Adipocyte (in vitro differentiated cells): ENCODE results near the gene FAM181B.

ENCODE experiments used
- DNase-seq: peaks from one replicate; pipeline ENCODE4 v3.0.0-alpha.2; 2015; ENCODE audit warnings: low read depth
- H3K27me3 ChIP-seq: replicated peaks from 2 replicates; pipeline ENCODE4 v1.7.0; 2013; ENCODE audit warnings: mild to moderate bottlenecking, low read length, moderate library complexity; ENCODE audit not compliant: control insufficient read depth, insufficient read depth
- H3K36me3 ChIP-seq: 2 replicates; pipeline ENCODE4 v1.7.0; 2013; ENCODE audit warnings: low read length, mild to moderate bottlenecking, moderate library complexity; ENCODE audit not compliant: control insufficient read depth, insufficient read depth, severe bottlenecking
- H3K4me1 ChIP-seq: 2 replicates; pipeline ENCODE4 v1.7.0; 2013; ENCODE audit warnings: mild to moderate bottlenecking, low read length, moderate library complexity; ENCODE audit not compliant: control insufficient read depth, insufficient read depth
- H3K4me3 ChIP-seq: 2 replicates; pipeline ENCODE4 v1.7.0; 2013; ENCODE audit warnings: mild to moderate bottlenecking, low read length, moderate library complexity
- H3K9ac ChIP-seq: 2 replicates; pipeline ENCODE4 v1.7.0; 2013; ENCODE audit warnings: mild to moderate bottlenecking, low read length, moderate library complexity
- H3K9me3 ChIP-seq: 2 replicates; pipeline ENCODE4 v1.7.0; 2013; ENCODE audit warnings: mild to moderate bottlenecking, low read length, moderate library complexity; ENCODE audit not compliant: control insufficient read depth

The FAM181B gene, protein sequence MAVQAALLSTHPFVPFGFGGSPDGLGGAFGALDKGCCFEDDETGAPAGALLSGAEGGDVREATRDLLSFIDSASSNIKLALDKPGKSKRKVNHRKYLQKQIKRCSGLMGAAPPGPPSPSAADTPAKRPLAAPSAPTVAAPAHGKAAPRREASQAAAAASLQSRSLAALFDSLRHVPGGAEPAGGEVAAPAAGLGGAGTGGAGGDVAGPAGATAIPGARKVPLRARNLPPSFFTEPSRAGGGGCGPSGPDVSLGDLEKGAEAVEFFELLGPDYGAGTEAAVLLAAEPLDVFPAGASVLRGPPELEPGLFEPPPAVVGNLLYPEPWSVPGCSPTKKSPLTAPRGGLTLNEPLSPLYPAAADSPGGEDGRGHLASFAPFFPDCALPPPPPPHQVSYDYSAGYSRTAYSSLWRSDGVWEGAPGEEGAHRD

DNA sequence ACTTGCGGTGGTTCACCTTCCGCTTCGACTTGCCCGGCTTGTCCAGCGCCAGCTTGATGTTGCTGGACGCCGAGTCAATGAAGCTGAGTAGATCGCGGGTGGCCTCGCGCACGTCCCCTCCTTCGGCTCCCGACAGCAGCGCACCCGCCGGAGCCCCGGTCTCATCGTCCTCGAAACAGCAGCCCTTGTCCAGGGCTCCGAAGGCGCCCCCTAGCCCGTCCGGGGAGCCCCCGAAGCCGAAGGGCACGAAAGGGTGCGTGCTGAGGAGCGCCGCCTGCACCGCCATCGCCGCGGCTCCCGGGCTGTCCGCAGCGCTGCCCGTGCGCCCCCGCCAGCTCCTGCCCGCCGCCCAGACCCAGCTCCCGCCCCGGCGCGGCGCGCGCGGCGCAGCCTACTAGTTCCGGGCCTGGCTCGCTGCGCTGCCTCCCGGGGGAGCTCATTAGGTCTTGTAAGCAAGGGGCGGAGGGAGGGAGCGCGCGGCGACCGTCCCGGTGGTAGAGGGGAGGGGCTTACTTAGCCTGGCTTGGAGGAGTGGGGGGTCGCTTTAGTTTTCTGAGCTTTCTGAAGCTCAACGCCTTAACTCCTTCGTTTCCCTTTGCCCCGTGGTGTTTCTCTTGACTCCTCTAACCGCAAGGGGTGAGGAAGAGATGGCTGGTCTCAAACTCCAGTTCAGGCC lies at the start of gene FAM181B:
FAM181B (minus strand) TSS at position 421 of the 676 bp plus-strand sequence; CDS start at position 286, 135 bp downstream.
- Histone ChIP-seq H3K4me3 (peak within 1 kb of the TSS; percentile 79), H3K9ac (peak within 1 kb of the TSS; percentile 47), H3K27me3 (peaks cover 51% of the 10 kb centered on the region), H3K9me3 (peaks cover 4% of the 10 kb centered on the region), H3K36me3 (no peaks in the 10 kb centered on the region), H3K4me1 (peaks cover 7% of the 10 kb centered on the region)
- peak; percentile 38 for DNase-seq

- Histone ChIP-seq H3K9ac (no peak overlapping the region), H3K27me3 (no peaks in the 10 kb centered on the region)
Observed at GRCh38 chr11:82782825-82783374, 49.2 kb upstream of the FAM181B start.

GRCh38 chr11:82778776-82779175 lies 45.1 kb upstream of the FAM181B start:
- Histone ChIP-seq H3K9me3 (peaks cover 21% of the 10 kb centered on the region), H3K36me3 (no peaks in the 10 kb centered on the region), H3K27me3 (no peaks in the 10 kb centered on the region), H3K9ac (no peak overlapping the region), H3K4me1 (no peaks in the 10 kb centered on the region), H3K4me3 (no peak overlapping the region)
- no peak for DNase-seq

More at GRCh38 chr11:82782825-82783374, 49.2 kb upstream of the FAM181B start:
- H3K4me1 ChIP-seq: no peaks in the 10 kb centered on the region
- no peak for DNase-seq
- peaks cover 7% of the 10 kb centered on the region for H3K9me3 ChIP-seq
- no peak overlapping the region for H3K4me3 ChIP-seq
- no peaks in the 10 kb centered on the region for H3K36me3 ChIP-seq

- H3K36me3 ChIP-seq: no peaks in the 10 kb centered on the region
- no peak for DNase-seq
- H3K27me3 ChIP-seq: no peaks in the 10 kb centered on the region
- no peaks in the 10 kb centered on the region for H3K4me1 ChIP-seq
- no peak overlapping the region for H3K9ac ChIP-seq
- H3K9me3 ChIP-seq: peaks cover 14% of the 10 kb centered on the region
- no peak overlapping the region for H3K4me3 ChIP-seq
Observed at GRCh38 chr11:82776377-82776776, 42.7 kb upstream of the FAM181B start.

GRCh38 chr11:82775736-82776346 lies 42.2 kb upstream of the FAM181B start:
- Histone ChIP-seq H3K4me1 (no peaks in the 10 kb centered on the region), H3K9ac (no peak overlapping the region), H3K36me3 (no peaks in the 10 kb centered on the region), H3K27me3 (no peaks in the 10 kb centered on the region), H3K9me3 (peaks cover 14% of the 10 kb centered on the region), H3K4me3 (no peak overlapping the region)
- peak; percentile 20 for DNase-seq

- no peak for DNase-seq
- Histone ChIP-seq H3K27me3 (no peaks in the 10 kb centered on the region), H3K9ac (no peak overlapping the region), H3K36me3 (no peaks in the 10 kb centered on the region), H3K4me1 (no peaks in the 10 kb centered on the region), H3K4me3 (no peak overlapping the region), H3K9me3 (peaks cover 14% of the 10 kb centered on the region)
Observed at GRCh38 chr11:82775218-82775617, 41.6 kb upstream of the FAM181B start.

DNA sequence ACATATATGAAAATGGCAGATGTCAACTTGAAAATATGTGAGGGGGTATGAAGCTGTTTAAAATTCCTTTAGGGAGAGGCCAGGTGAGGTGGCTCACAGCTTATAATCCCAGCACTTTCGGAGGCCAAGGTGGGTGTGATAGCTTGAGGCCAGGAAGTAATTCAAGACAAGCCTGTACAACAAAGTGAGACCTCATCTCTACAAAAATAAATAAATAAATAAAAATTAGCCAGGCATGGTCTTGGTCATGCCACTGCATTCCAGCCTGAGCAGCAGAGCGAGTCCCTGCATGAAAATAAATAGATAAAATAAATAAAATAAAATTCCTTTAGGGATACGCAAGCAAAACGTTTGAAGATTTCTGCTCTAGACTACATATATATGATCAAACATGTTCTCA lies 38.1 kb upstream of the FAM181B start:
- Histone ChIP-seq H3K4me1 (no peaks in the 10 kb centered on the region), H3K27me3 (peaks cover 3% of the 10 kb centered on the region), H3K4me3 (no peak overlapping the region), H3K36me3 (no peaks in the 10 kb centered on the region), H3K9ac (no peak overlapping the region), H3K9me3 (peaks cover 12% of the 10 kb centered on the region)
- no peak for DNase-seq

DNA sequence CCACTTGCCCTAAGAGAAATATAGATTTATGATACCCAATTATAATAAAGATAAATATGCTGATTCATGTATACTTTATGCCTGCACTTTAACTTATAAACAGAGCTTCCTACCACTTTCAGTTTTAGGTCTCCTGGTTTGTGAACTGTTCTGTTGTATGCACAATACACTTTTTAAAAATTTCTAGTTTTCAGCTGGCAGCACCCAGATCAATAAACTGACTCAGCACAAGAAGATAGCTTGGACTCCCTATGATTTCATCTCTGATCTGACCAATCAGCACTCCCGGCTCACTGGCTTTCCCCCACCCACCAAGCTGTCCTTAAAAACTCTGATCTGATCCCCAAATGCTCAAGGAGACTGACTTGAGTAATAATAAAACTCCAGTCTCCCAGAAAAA lies 33.5 kb upstream of the FAM181B start:
- Histone ChIP-seq H3K27me3 (peaks cover 3% of the 10 kb centered on the region), H3K4me1 (no peaks in the 10 kb centered on the region), H3K9me3 (no peaks in the 10 kb centered on the region), H3K36me3 (no peaks in the 10 kb centered on the region), H3K9ac (no peak overlapping the region), H3K4me3 (no peak overlapping the region)
- no peak for DNase-seq

DNA sequence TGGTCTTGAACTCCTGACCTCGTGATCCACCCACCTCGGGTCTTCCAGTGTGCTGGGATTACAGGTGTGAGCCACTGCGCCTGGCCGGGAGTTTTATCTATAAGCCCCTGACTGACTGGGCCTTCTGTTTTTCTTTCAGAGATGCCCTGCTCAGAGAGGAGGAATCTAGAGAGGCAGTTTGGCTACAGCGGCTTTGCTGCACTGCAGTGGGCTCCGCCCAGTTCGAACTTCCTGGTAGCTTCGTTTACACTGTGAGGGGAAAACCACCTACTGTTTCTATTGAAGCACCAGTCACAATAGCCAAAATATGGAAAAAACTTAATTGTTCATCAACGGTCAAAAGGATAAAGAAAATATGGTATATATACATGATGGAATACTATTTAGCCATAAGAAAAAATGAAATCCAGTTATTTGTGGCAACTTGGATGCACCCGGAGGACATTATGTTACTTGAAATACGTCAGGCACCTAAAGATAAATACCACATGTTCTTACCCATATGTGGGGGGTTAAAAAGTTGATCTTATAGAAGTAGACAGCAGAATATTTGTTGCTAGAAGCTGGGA lies 31.9 kb upstream of the FAM181B start:
- DNase-seq: no peak
- H3K27me3 ChIP-seq: peaks cover 3% of the 10 kb centered on the region
- H3K4me1 ChIP-seq: no peaks in the 10 kb centered on the region

GRCh38 chr11:82763167-82763566 lies 29.5 kb upstream of the FAM181B start:
- H3K4me3 ChIP-seq: no peak overlapping the region
- H3K9ac ChIP-seq: no peak overlapping the region
- no peaks in the 10 kb centered on the region for H3K9me3 ChIP-seq
- peaks cover 10% of the 10 kb centered on the region for H3K27me3 ChIP-seq
- H3K4me1 ChIP-seq: no peaks in the 10 kb centered on the region
- DNase-seq: no peak
- no peaks in the 10 kb centered on the region for H3K36me3 ChIP-seq

More for the DNA sequence above, 31.9 kb upstream of the FAM181B start:
- no peaks in the 10 kb centered on the region for H3K36me3 ChIP-seq
- no peak overlapping the region for H3K4me3 ChIP-seq
- no peaks in the 10 kb centered on the region for H3K9me3 ChIP-seq
- H3K9ac ChIP-seq: no peak overlapping the region

DNA sequence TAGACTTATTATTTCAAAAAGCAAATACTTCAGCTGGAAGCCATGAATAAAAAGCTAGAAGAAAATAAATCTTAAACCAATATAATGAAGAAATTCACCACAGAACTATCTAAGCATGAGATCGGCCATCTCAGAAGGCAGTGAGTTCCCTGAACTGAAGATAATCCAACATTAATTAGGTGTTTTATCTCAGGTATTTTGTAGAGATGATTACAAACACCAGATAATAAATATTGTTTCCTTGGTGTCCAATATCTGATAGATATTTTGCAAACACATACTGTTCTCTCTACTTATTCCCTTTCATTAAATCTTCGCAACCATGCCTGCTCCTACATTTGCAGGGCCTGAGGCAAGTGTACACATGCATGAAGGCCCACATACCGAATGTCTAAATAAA lies 26.0 kb upstream of the FAM181B start:
- Histone ChIP-seq H3K4me1 (no peaks in the 10 kb centered on the region), H3K9me3 (no peaks in the 10 kb centered on the region), H3K9ac (no peak overlapping the region), H3K4me3 (no peak overlapping the region), H3K36me3 (no peaks in the 10 kb centered on the region), H3K27me3 (peaks cover 23% of the 10 kb centered on the region)
- DNase-seq: no peak
